ENCODE measurements around the gene STK32C.

STK32C gene

DNA sequence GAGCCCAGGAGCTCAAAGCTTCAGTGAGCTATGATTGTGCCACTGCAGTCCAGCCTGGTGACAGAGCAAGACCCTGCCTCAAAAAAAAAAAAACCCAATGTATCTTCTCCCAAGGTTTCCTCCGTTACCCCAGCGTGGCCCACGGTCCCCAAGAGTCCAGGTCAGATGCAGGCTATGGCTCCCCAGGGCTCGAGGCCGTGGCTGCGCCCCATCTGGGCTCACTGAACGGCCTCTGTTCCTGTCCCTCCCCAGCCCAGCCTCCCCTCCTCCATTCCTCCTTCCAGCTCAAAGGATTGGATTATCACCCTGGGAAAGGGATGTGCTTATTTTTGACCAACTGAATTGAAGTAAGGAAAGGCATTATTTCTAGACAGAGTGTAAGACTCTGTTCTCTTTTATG lies 31.0 kb downstream of the STK32C start:
- Histone ChIP-seq H3K9ac (ENCODE audit: insufficient read length, low read depth) (no peak overlapping the region), H3K4me1 (ENCODE audit: insufficient read depth, insufficient read length) (peaks cover 2% of the 10 kb centered on the region), H3K27me3 (ENCODE audit: insufficient read depth, insufficient read length) (no peaks in the 10 kb centered on the region), H3K9me3 (ENCODE audit: insufficient read depth, low read length) (no peaks in the 10 kb centered on the region), H3K36me3 (ENCODE audit: insufficient read depth, insufficient read length, low read length) (no peaks in the 10 kb centered on the region), H3K4me3 (ENCODE audit: insufficient read length, low read depth) (no peak overlapping the region)
- no peak for TF ChIP-seq YY1 (IDR thresholded peaks at IDR 0.05; ENCODE audit: insufficient read depth, insufficient read length)
- no peak for TF ChIP-seq SUZ12 (IDR thresholded peaks at IDR 0.05; ENCODE audit: extremely low read depth, insufficient read depth, insufficient read length)
- no peak for TF ChIP-seq ZNF274 (IDR thresholded peaks at IDR 0.05; ENCODE audit: low read depth, low read length)
- DNase-seq (ENCODE audit: low read depth, low spot score) = no peak

DNA sequence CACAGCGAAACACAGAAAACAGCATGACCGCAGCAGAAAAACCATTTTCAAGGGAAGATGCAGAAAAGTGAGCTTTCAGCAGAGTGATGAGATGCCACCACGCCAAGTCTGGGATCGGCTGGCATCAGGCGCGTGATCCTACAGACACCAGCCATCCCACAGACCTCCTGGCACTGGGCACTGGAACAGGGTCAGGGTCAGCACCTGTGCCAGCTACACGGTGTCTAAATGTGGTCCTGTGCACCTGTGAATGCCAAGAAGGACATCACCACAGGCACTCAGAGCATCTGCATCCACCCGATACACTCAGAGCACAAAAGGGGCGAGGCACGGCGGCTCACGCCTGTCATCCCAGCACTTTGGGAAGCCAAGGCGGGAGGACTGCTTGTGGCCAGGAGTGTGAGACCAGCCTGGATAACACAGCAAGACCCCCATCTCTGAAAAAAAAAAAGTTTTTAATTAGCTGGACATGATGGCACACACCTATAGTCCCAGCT lies 31.5 kb downstream of the STK32C start:
- Histone ChIP-seq H3K4me3 (ENCODE audit: insufficient read length, low read depth) (no peak overlapping the region), H3K9ac (ENCODE audit: insufficient read length, low read depth) (no peak overlapping the region), H3K36me3 (ENCODE audit: insufficient read depth, insufficient read length, low read length) (no peaks in the 10 kb centered on the region), H3K27me3 (ENCODE audit: insufficient read depth, insufficient read length) (no peaks in the 10 kb centered on the region), H3K4me1 (ENCODE audit: insufficient read depth, insufficient read length) (peaks cover 2% of the 10 kb centered on the region), H3K9me3 (ENCODE audit: insufficient read depth, low read length) (no peaks in the 10 kb centered on the region)
- TF ChIP-seq ZNF274 (IDR thresholded peaks at IDR 0.05; ENCODE audit: low read depth, low read length) = no peak
- no peak for TF ChIP-seq SUZ12 (IDR thresholded peaks at IDR 0.05; ENCODE audit: extremely low read depth, insufficient read depth, insufficient read length)
- TF ChIP-seq YY1 (IDR thresholded peaks at IDR 0.05; ENCODE audit: insufficient read depth, insufficient read length) = no peak
- no peak for DNase-seq (ENCODE audit: low read depth, low spot score)

DNA sequence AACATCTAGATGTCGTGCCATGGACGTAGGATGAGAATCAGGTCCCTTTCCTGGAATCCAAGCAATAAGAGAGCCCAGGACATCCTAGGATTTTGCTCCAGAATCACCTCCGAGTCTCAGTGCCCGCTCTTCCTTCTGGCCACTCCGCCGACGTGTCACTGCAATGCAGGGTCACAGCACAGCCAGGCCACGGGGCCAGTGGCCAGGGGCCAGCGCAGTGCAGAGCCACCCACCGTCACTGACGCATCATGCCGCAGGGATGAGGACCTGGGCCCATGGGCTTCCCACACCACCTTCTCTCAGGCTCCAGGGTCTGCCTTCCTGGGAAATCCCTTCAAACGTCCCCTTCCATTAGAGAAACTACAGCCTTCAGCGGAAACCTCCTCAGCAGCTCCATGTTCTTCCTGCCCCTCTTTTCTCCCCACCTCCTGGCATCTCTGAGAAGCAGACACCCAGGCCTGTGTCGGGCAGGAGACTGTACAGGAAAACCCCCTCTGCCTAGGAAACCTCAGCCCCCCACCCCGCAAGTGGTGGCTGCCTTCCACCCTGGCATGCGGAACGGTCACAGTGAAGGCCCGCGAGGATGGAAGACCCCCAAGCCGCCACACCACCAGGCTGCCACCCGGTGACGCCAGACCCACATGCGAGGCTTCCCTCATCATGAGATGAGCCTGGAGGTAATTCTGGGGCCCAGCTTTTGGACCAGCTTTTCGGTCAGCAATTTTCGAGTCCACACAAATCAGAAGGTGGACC lies 32.1 kb downstream of the STK32C start:
- TF ChIP-seq ZNF274 (IDR thresholded peaks at IDR 0.05; ENCODE audit: low read depth, low read length) (no peak), SUZ12 (IDR thresholded peaks at IDR 0.05; ENCODE audit: extremely low read depth, insufficient read depth, insufficient read length) (no peak), YY1 (IDR thresholded peaks at IDR 0.05; ENCODE audit: insufficient read depth, insufficient read length) (no peak)
- no peak overlapping the region for H3K9ac ChIP-seq (ENCODE audit: insufficient read length, low read depth)
- H3K27me3 ChIP-seq (ENCODE audit: insufficient read depth, insufficient read length) = no peaks in the 10 kb centered on the region

DNA sequence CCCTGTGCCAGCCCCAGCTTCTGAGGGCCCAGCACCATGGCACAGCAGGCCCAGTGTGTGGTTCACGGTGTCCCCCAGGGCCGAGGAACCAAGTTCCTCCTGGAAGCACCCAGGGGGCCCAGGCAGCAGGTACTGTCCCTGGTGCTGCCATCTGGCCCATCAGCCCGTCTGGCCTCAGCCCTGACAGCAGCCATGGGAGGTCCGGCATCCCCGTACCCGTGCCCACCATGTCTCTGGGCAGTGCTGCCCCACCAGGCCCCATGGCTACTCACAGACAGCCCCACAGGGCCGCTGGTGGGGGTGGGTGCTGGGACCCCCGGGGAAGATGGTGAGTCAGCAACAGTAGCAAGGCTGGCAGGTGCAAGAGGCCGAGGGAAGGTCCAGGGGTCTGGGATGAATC lies 32.8 kb downstream of the STK32C start:
- Histone ChIP-seq H3K27me3 (ENCODE audit: insufficient read depth, insufficient read length) (no peaks in the 10 kb centered on the region), H3K9ac (ENCODE audit: insufficient read length, low read depth) (no peak overlapping the region), H3K4me1 (ENCODE audit: insufficient read depth, insufficient read length) (peaks cover 2% of the 10 kb centered on the region), H3K9me3 (ENCODE audit: insufficient read depth, low read length) (no peaks in the 10 kb centered on the region), H3K4me3 (ENCODE audit: insufficient read length, low read depth) (no peak overlapping the region), H3K36me3 (ENCODE audit: insufficient read depth, insufficient read length, low read length) (no peaks in the 10 kb centered on the region)
- no peak for DNase-seq (ENCODE audit: low read depth, low spot score)
- TF ChIP-seq SUZ12 (IDR thresholded peaks at IDR 0.05; ENCODE audit: extremely low read depth, insufficient read depth, insufficient read length) (no peak), YY1 (IDR thresholded peaks at IDR 0.05; ENCODE audit: insufficient read depth, insufficient read length) (no peak), ZNF274 (IDR thresholded peaks at IDR 0.05; ENCODE audit: low read depth, low read length) (no peak)

More for the DNA sequence above, 32.1 kb downstream of the STK32C start:
- H3K4me1 ChIP-seq (ENCODE audit: insufficient read depth, insufficient read length) = peaks cover 2% of the 10 kb centered on the region
- no peak for DNase-seq (ENCODE audit: low read depth, low spot score)
- no peaks in the 10 kb centered on the region for H3K36me3 ChIP-seq (ENCODE audit: insufficient read depth, insufficient read length, low read length)
- H3K4me3 ChIP-seq (ENCODE audit: insufficient read length, low read depth) = no peak overlapping the region
- H3K9me3 ChIP-seq (ENCODE audit: insufficient read depth, low read length) = no peaks in the 10 kb centered on the region

DNA sequence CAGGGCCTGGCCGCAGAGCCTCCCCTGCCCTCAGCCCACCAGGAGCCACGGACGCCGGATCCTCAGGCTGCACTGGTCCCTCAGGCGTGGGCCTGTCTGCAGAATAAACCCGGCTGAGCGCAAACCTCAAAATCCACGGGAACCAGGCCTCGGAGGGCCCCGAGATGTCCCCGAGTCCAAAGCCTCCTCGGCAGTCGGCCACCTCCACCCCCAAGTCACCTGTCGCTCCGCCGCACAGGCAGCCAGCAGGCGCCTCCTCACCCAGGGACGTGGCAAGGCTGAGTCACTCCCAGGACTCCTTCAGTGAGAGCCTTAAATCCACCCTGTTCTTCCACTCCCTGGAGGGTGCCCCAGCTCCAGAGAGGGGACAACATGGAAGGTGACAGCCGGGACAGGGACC lies 33.2 kb downstream of the STK32C start:
- DNase-seq (ENCODE audit: low read depth, low spot score) = no peak
- H3K9me3 ChIP-seq (ENCODE audit: insufficient read depth, low read length) = no peaks in the 10 kb centered on the region
- no peak overlapping the region for H3K9ac ChIP-seq (ENCODE audit: insufficient read length, low read depth)
- H3K36me3 ChIP-seq (ENCODE audit: insufficient read depth, insufficient read length, low read length) = no peaks in the 10 kb centered on the region
- H3K27me3 ChIP-seq (ENCODE audit: insufficient read depth, insufficient read length) = no peaks in the 10 kb centered on the region
- peaks cover 2% of the 10 kb centered on the region for H3K4me1 ChIP-seq (ENCODE audit: insufficient read depth, insufficient read length)
- H3K4me3 ChIP-seq (ENCODE audit: insufficient read length, low read depth) = no peak overlapping the region
- TF ChIP-seq YY1 (IDR thresholded peaks at IDR 0.05; ENCODE audit: insufficient read depth, insufficient read length) = no peak
- no peak for TF ChIP-seq ZNF274 (IDR thresholded peaks at IDR 0.05; ENCODE audit: low read depth, low read length)
- no peak for TF ChIP-seq SUZ12 (IDR thresholded peaks at IDR 0.05; ENCODE audit: extremely low read depth, insufficient read depth, insufficient read length)

DNA sequence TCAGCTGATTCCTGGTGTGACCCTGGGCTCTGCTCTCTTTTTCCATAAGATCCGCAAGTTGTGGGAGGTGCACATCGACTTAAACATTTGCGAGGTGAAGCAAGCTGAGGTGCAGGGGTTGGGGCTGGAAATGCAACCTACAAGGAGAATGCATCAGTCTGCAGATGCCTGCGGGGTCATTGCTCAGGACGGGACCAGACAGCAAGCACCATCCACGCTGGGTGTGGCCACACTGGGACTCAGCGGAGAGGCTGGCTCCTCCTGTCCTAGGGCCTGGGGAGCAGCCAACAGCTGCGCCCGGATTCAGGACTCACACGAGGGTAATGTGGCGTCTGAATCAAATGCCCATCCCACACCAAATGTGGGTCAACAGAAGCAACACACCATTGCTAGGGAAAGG lies 33.8 kb downstream of the STK32C start:
- no peaks in the 10 kb centered on the region for H3K9me3 ChIP-seq (ENCODE audit: insufficient read depth, low read length)
- H3K9ac ChIP-seq (ENCODE audit: insufficient read length, low read depth) = no peak overlapping the region
- TF ChIP-seq ZNF274 (IDR thresholded peaks at IDR 0.05; ENCODE audit: low read depth, low read length) (no peak), YY1 (IDR thresholded peaks at IDR 0.05; ENCODE audit: insufficient read depth, insufficient read length) (no peak), SUZ12 (IDR thresholded peaks at IDR 0.05; ENCODE audit: extremely low read depth, insufficient read depth, insufficient read length) (no peak)
- H3K4me1 ChIP-seq (ENCODE audit: insufficient read depth, insufficient read length) = peaks cover 6% of the 10 kb centered on the region
- DNase-seq (ENCODE audit: low read depth, low spot score) = no peak
- H3K27me3 ChIP-seq (ENCODE audit: insufficient read depth, insufficient read length) = no peaks in the 10 kb centered on the region
- no peaks in the 10 kb centered on the region for H3K36me3 ChIP-seq (ENCODE audit: insufficient read depth, insufficient read length, low read length)
- no peak overlapping the region for H3K4me3 ChIP-seq (ENCODE audit: insufficient read length, low read depth)

DNA sequence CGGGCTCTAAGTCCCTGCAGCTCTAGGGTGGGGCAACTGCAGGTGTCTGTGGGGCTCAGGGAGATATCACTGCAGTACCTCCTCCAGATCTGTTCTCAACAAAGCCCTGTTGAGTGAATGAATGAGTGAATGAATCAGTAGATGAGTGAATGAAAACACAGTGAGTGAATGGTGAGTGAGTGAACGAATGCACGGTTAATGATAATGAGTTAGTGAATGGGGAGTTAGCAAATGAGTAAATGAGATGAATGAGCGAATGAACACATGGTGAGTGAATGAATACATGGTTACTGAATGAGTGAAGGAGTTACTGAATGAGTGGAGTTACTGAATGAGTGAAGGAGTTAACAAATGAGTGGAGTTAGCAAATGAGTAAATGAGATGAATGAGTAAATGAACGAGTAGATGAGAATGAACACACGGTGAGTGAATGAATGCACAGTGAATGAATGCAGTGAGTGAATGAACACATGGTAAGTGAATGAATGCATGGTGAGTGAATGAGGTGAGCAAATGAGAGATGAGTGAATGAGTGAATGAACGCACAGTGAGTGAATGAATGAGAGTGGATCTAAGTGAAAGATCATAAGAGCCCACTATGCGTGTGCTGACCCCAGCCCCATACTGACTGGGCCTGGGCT lies 34.3 kb downstream of the STK32C start:
- Histone ChIP-seq H3K4me3 (ENCODE audit: insufficient read length, low read depth) (no peak overlapping the region), H3K27me3 (ENCODE audit: insufficient read depth, insufficient read length) (no peaks in the 10 kb centered on the region), H3K36me3 (ENCODE audit: insufficient read depth, insufficient read length, low read length) (no peaks in the 10 kb centered on the region), H3K9me3 (ENCODE audit: insufficient read depth, low read length) (no peaks in the 10 kb centered on the region), H3K4me1 (ENCODE audit: insufficient read depth, insufficient read length) (peaks cover 6% of the 10 kb centered on the region), H3K9ac (ENCODE audit: insufficient read length, low read depth) (no peak overlapping the region)
- no peak for DNase-seq (ENCODE audit: low read depth, low spot score)
- TF ChIP-seq SUZ12 (IDR thresholded peaks at IDR 0.05; ENCODE audit: extremely low read depth, insufficient read depth, insufficient read length) (no peak), ZNF274 (IDR thresholded peaks at IDR 0.05; ENCODE audit: low read depth, low read length) (no peak), YY1 (IDR thresholded peaks at IDR 0.05; ENCODE audit: insufficient read depth, insufficient read length) (no peak)
